Measurements from ENCODE around the gene CCDC102A.

The CCDC102A gene

DNA sequence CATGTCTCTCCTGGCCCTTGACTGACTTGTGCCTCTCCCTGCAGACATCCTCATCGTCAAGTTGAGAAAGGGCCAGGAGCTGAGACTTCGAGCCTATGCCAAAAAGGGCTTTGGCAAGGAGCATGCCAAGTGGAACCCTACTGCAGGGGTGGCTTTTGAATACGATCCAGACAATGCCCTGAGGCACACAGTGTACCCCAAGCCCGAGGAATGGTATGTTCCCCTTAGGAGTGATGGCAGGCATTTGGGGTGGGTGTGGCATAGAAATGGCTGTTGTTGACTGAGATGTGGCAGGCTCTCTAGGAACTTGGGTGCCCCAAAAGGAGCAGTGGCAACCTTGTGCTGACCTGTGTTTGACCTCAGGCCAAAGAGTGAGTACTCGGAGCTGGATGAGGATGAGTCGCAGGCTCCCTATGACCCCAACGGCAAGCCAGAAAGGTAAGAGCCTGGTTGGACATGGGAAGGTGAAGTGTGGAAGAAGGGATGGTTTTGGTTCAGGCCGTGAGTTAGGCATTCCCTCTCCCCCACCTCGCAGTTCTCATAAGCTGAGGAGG is 66.4 kb downstream of the CCDC102A start:
- H3K4me3 ChIP-seq (ENCODE audit: low read depth, low read length), result no peak overlapping the region
- H3K27me3 ChIP-seq, result no peaks in the 10 kb centered on the region
- TF ChIP-seq, protein P1, sequence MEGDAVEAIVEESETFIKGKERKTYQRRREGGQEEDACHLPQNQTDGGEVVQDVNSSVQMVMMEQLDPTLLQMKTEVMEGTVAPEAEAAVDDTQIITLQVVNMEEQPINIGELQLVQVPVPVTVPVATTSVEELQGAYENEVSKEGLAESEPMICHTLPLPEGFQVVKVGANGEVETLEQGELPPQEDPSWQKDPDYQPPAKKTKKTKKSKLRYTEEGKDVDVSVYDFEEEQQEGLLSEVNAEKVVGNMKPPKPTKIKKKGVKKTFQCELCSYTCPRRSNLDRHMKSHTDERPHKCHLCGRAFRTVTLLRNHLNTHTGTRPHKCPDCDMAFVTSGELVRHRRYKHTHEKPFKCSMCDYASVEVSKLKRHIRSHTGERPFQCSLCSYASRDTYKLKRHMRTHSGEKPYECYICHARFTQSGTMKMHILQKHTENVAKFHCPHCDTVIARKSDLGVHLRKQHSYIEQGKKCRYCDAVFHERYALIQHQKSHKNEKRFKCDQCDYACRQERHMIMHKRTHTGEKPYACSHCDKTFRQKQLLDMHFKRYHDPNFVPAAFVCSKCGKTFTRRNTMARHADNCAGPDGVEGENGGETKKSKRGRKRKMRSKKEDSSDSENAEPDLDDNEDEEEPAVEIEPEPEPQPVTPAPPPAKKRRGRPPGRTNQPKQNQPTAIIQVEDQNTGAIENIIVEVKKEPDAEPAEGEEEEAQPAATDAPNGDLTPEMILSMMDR (IDR thresholded peaks at IDR 0.05; ENCODE audit: low read depth, low read length), result no peak
- H3K36me3 ChIP-seq, result peaks cover 96% of the 10 kb centered on the region
- H3K4me1 ChIP-seq, result peaks cover 50% of the 10 kb centered on the region
- DNase-seq, result peak; percentile 57
- H3K9me3 ChIP-seq, result no peaks in the 10 kb centered on the region

DNA sequence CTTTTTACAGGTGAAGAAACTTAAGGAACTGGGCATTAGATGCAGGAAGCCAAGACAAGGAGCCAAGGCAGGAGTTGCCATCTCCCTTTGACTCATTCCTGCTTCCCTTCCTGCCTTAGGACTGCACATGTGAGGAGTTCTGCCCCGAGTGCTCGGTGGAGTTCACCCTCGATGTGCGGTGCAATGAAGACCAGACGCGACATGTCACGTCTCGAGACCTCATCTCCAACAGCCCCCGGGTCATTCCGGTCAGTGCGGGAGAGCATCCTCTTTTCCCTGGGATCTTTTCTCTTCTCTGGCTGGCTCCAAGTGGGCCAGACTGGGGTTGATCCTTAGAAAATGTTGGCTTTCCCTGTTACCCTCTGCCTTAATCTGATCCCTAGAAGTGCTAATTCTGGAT is 67.3 kb downstream of the CCDC102A start:
- Histone ChIP-seq H3K4me1 (peaks cover 42% of the 10 kb centered on the region), H3K9me3 (no peaks in the 10 kb centered on the region), H3K27me3 (no peaks in the 10 kb centered on the region), H3K36me3 (peaks cover 94% of the 10 kb centered on the region), H3K4me3 (ENCODE audit: low read depth, low read length) (no peak overlapping the region)
- no peak for DNase-seq
- TF ChIP-seq, protein P1 (IDR thresholded peaks at IDR 0.05; ENCODE audit: low read depth, low read length), result no peak

DNA sequence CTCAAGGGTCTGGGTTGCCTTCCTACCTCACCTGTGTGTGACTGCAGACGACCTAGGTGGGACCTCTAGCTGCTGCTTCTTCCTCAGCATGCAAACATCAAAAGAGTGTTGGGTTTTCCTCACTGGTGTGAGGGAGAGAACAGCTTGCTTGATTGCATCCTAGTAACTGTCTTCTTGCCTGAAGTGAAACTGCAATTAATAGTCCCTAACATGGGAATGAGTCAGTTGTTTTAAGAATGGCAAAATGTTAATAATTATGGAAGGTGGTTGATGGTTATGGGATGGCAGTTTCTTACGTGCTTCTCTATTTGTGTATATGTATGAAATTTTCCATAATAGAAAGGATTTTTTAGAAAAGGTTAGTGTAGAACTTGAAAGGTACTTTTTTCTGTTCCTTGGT is 68.0 kb downstream of the CCDC102A start:
- H3K4me1 ChIP-seq, result peaks cover 42% of the 10 kb centered on the region
- no peak overlapping the region for H3K4me3 ChIP-seq (ENCODE audit: low read depth, low read length)
- TF ChIP-seq, protein P1 (IDR thresholded peaks at IDR 0.05; ENCODE audit: low read depth, low read length), result no peak
- peaks cover 94% of the 10 kb centered on the region for H3K36me3 ChIP-seq
- H3K27me3 ChIP-seq, result no peaks in the 10 kb centered on the region
- DNase-seq, result no peak
- H3K9me3 ChIP-seq, result no peaks in the 10 kb centered on the region

DNA sequence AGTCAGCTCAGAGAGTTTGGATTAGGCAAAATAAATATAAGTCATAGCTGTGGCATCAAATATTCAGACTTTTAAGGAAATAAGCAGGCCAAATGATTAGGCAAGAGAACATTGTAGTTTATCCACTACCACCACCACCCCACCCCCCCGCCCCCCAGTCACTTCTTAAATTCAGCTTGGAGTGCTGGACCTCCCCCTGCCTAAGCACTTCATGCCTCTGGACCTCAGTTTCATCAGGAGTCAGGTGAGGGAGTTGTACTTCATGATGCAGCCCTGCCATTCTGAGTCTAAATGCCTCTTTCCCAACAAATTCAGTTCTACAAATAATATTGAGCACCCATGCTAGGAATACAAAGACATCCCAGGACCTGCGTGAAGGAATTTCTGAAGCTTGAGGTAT is 71.8 kb downstream of the CCDC102A start:
- H3K36me3 ChIP-seq, result peaks cover 81% of the 10 kb centered on the region
- TF ChIP-seq, protein P1 (IDR thresholded peaks at IDR 0.05; ENCODE audit: low read depth, low read length), result no peak
- DNase-seq, result no peak
- no peak overlapping the region; the same call in 1 of the 2 replicates for H3K4me3 ChIP-seq (ENCODE audit: low read depth, low read length)
- H3K27me3 ChIP-seq, result no peaks in the 10 kb centered on the region
- no peaks in the 10 kb centered on the region for H3K9me3 ChIP-seq
- H3K4me1 ChIP-seq, result peaks cover 11% of the 10 kb centered on the region

DNA sequence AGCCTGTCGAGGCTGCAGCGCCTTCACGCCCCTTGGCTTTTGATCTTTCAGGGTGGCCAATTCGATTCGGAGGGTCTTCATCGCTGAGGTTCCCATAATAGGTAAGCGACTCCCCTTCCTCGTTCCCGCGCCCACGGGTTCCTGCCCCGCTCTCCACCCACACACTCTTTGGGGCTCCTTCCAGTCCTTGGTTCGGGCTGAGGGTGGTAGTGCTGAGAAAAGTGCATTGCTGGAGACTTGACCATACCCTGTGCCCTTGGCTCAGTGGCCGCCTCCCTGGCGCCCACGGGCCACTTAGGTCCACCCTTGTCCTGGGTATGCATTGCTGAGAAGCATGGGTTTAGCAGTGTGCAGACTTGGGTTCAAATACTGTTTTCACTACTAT is 73.4 kb downstream of the CCDC102A start:
- Histone ChIP-seq H3K27me3 (no peaks in the 10 kb centered on the region), H3K4me3 (ENCODE audit: low read depth, low read length) (peak overlapping the region; percentile 95), H3K9me3 (no peaks in the 10 kb centered on the region), H3K4me1 (peaks cover 11% of the 10 kb centered on the region), H3K36me3 (peaks cover 83% of the 10 kb centered on the region)
- TF ChIP-seq, protein P1 (IDR thresholded peaks at IDR 0.05; ENCODE audit: low read depth, low read length), result no peak
- DNase-seq, result no peak

DNA sequence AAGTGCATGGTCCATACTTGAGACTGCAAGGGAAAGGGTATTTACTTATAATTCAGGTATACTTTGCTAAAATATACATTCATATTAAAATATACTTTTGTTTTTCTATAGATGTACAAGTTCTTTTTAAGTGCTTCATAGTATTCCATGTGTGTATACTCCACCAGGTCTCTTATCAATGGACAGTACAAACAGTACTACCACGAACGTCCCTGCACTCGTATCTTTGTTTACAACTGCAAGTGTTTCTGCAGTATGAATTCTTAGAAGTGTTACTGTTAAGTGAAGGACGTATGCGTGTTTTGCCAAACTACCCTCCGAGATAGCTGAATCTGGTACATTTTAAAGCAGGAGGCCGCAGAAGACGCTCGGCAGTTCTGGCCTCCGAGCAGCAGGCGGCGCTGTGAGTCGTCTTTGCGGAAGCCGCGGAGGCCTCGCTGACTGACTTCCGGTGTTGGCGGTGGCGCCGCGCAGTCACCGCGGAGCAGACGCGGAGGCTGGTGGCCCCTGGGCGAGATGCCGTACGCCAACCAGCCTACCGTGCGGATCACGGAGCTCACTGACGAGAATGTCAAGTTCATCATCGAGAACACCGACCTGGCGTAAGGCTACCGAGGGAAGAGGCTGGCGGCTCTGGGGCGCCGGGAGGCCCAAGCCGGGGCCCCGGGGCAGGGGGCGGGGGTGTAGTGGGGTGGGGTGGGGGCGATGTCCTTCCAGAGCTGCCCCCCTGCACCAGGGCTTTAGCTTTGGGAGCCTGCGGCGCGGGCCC is 74.0 kb downstream of the CCDC102A start, which contains the start of gene POLR2C:
Gene POLR2C, plus strand, starts transcription at position 471 of the 769 bp plus-strand sequence. Its CDS starts 46 bp downstream, at position 517.
- TF ChIP-seq, protein P1 (IDR thresholded peaks at IDR 0.05; ENCODE audit: low read depth, low read length), result peak; percentile 82
- peaks cover 83% of the 10 kb centered on the region for H3K36me3 ChIP-seq

More for the DNA sequence above, 74.0 kb downstream of the CCDC102A start, which contains the start of gene POLR2C:
- peak; percentile 93 for DNase-seq
- Histone ChIP-seq H3K4me3 (ENCODE audit: low read depth, low read length) (peak within 1 kb of the TSS; percentile 95), H3K4me1 (peaks cover 11% of the 10 kb centered on the region), H3K9me3 (no peaks in the 10 kb centered on the region), H3K27me3 (no peaks in the 10 kb centered on the region)

Measured in BE2C (cell line).